GF-D8 (cell line): ENCODE results near the gene CNTNAP2.
"Not testable (repeated sequence)": the region's sequence is repeated elsewhere in the genome, so short reads cannot be mapped to it uniquely, and the experiment has no call there.

Experiments used
- DNase-seq: peaks from one replicate; lab custom pipeline; 2025; lab: John Stamatoyannopoulos, UW

The CNTNAP2 gene

GRCh38 chr7:146150153-146150552 is 33.6 kb downstream of the CNTNAP2 start:
- DNase-seq, result no peak

- no peak for DNase-seq
Measured at GRCh38 chr7:146172112-146172511, 55.5 kb downstream of the CNTNAP2 start.

- no peak for DNase-seq
Measured at GRCh38 chr7:146175716-146176115, 59.1 kb downstream of the CNTNAP2 start.

GRCh38 chr7:146176860-146177259 is 60.3 kb downstream of the CNTNAP2 start:
- no peak for DNase-seq

GRCh38 chr7:146177301-146177700 is 60.7 kb downstream of the CNTNAP2 start:
- DNase-seq, result no peak

- DNase-seq, result no peak
Measured at GRCh38 chr7:146185844-146186243, 69.2 kb downstream of the CNTNAP2 start.

GRCh38 chr7:146191428-146191827 is 74.8 kb downstream of the CNTNAP2 start:
- DNase-seq, result not testable (repeated sequence)

GRCh38 chr7:146201945-146202344 is 85.3 kb downstream of the CNTNAP2 start:
- no peak for DNase-seq

GRCh38 chr7:146206270-146206669 is 89.7 kb downstream of the CNTNAP2 start:
- DNase-seq, result no peak

GRCh38 chr7:146208492-146208891 is 91.9 kb downstream of the CNTNAP2 start:
- DNase-seq, result no peak

GRCh38 chr7:146214842-146215241 is 98.2 kb downstream of the CNTNAP2 start:
- no peak for DNase-seq

GRCh38 chr7:146216396-146217041 is 99.9 kb downstream of the CNTNAP2 start:
- no peak for DNase-seq

- DNase-seq, result no peak
Measured at GRCh38 chr7:146223851-146224250, 107.2 kb downstream of the CNTNAP2 start.

GRCh38 chr7:146232604-146233003 is 116.0 kb downstream of the CNTNAP2 start:
- no peak for DNase-seq

GRCh38 chr7:146235195-146235594 is 118.6 kb downstream of the CNTNAP2 start:
- no peak for DNase-seq

- no peak for DNase-seq
Measured at GRCh38 chr7:146242661-146243060, 126.1 kb downstream of the CNTNAP2 start.

- DNase-seq, result not testable (repeated sequence)
Measured at GRCh38 chr7:146247991-146248390, 131.4 kb downstream of the CNTNAP2 start.

- not testable (repeated sequence) for DNase-seq
Measured at GRCh38 chr7:146248744-146249143, 132.1 kb downstream of the CNTNAP2 start.

- no peak for DNase-seq
Measured at GRCh38 chr7:146249272-146249671, 132.7 kb downstream of the CNTNAP2 start.

GRCh38 chr7:146255609-146256008 is 139.0 kb downstream of the CNTNAP2 start:
- no peak for DNase-seq

GRCh38 chr7:146262527-146262926 is 145.9 kb downstream of the CNTNAP2 start:
- DNase-seq, result no peak

GRCh38 chr7:146276888-146277287 is 160.3 kb downstream of the CNTNAP2 start:
- no peak for DNase-seq

- DNase-seq, result no peak
Measured at GRCh38 chr7:146285418-146285817, 168.8 kb downstream of the CNTNAP2 start.

- no peak for DNase-seq
Measured at GRCh38 chr7:146290746-146291145, 174.1 kb downstream of the CNTNAP2 start.
